Stimulated activated CD4-positive, alpha-beta T cell treated with anti-CD3 and anti-CD28 coated beads, Interleukin-2, amount 100 ng/mL, for 48 hours (primary cell): ENCODE results near the gene AKAP8L.
"Not testable (repeated sequence)": the region's sequence is repeated elsewhere in the genome, so short reads cannot be mapped to it uniquely, and the experiment has no call there.

ENCODE experiments used
- DNase-seq, 2 donors: peaks; one replicate each; pipeline ENCODE4 v3.0.0-alpha.2; 2020

AKAP8L gene

GRCh38 chr19:15417699-15418098 is 1.1 kb downstream of the AKAP8L start:
- no peak for DNase-seq

- DNase-seq = no peak
These were observed 6.0 kb downstream of the AKAP8L start for GRCh38 chr19:15412832-15413231.

DNA sequence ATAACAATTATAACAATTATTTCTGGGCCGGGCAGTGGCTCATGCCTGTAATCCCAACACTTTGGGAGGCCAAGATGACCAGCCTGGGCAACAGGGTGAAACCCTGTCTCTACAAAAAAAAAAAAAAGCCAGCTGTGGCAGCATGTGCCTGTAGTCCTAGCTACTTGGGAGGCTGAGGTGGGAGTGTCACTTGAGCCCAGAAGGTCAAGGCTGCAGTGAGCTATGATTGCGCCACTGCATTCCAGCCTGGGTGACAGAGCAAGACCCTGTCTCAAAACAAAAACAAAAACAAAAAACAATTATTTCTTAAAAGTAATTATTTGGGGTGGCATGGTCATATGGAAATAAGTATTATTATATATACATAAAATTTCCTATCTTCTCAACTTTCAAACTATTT is 7.4 kb downstream of the AKAP8L start:
- not testable (repeated sequence) for DNase-seq

DNA sequence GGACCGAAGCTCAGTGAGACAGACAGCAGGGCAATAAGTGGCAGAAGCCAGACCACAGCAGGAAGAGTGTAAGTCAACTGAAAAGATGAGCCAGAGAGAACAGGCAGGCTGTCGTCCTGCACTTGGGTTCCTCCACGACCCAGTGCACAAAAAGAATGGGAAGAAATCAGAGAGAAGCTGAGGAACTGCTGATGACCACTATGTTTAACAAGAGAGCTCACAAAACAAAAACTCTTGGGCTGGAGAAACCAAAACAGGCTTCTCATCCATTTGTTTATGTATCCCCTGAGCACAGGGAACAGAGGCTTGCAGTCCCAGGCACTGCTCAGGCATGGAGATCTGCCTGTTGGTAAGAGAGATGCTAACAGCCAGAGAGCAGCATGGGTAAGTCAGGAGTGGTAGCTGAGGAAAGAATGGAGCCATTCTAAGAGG is 14.0 kb downstream of the AKAP8L start:
- no peak for DNase-seq

GRCh38 chr19:15404097-15404779 is 14.6 kb downstream of the AKAP8L start:
- no peak for DNase-seq

DNA sequence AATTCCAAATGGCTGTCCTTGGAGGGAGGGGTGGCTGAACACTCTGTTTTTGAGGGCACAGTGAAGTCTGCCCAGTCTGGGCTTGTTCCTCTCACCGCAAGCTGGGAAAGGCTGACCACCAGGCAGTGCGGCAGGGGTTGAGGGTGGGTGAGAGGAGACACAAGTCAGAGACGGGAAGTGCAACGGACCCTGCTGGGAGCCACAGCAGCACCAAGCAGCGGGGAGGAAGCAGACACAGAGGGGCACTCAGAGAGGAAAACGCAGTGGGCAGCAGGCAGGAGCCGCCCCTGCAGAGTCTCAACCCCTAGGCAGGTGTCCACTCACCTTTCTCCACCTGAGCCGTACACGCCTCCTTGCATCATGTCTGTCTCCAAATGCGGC is 15.6 kb downstream of the AKAP8L start:
- DNase-seq = no peak

- DNase-seq = no peak
These were observed 16.2 kb downstream of the AKAP8L start for GRCh38 chr19:15402411-15403150.

- no peak for DNase-seq
These were observed 17.4 kb downstream of the AKAP8L start for GRCh38 chr19:15401397-15401710.

DNA sequence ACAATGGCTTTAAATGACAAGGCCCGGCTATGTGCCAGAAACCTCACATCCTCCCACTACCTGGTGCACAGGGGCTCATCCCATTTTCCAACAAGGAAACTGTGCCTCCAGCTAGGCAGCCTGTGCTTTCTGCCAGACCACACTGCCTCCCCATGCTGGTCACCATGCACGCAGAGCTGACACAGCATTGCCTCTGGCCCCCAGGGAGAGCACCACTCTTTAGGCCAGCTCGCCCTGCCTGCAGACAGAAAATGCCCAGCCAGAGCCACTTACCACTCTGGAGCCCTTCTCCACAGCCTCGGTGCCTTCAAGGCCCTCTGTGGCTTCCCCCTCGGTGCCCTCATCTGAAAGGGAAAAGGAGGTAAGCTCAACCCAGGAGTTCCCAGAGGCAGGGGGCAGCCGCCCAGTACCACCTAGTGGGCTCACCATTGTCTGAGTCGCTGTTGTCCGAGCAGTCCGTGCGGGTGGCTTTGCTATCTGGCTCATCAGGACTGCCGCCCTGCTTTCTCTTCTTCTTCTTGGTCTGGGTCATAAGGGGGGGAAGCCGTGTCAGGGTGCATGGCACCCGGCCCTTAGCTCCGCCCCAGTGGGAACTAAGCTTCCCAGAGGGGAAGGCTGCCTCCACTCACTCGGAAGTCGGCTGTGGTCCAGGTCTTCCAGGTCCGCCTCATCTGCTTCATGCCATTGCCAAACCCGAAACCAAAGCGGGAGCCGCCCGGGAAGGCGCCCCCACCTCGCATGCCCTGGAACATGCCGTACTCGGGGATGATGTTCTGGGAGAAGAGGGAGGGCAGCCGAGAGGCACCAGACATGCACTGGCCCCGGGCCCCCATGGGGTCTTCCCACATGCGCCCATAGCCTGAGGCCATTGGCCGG is 18.0 kb downstream of the AKAP8L start:
- no peak for DNase-seq

GRCh38 chr19:15399635-15400034 is 19.2 kb downstream of the AKAP8L start:
- no peak for DNase-seq

DNA sequence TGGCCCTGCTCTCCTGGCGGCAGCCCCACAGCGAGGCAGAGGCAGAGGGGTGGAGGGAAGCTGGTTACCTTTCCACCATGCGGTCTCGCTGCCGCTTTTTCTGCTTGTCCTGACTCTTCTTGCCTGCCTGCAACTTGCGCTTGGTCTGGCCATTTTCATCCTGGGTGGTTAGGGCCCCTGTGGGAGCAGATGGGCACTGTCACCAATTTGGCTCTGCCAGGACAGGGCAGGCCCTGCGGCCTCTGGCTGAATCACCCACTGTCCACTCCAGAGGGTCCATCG is 19.6 kb downstream of the AKAP8L start:
- no peak for DNase-seq

DNA sequence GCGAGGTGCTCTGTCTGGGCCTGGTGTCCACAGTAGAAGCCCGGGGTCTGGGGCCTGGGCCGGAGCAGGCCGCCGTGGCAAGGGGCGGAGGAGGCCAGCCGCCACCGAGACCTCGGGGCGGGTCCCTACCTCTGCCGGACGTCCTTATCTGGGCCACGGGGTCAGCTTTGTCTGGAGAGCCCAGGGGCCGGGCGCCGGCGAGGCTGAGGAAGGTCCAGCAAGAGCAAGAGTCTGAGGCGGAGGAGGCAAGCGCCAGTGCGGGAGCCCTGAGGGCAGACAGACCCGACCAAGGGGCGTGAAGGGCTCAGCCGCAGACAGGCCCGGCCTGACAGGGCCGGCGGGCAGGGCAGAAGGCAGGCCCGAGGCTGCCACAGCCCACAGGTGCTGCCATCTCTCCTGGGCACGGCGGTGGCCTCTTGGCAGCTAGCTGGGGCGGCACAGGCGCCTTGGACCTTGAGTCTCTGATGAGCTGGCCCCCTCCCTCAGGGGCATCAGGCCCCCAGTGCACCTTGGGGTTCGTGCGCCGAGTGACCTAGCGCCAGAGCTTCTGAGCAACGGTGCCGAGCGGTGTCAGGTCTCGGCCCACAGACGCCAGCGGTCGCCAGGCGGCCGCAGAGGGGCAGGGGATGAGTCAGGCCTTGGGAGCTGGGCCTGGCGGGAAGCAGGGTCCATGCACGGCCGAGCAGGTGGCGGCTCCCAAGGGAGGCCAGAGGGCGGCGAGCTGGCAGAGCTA is 20.1 kb downstream of the AKAP8L start:
- no peak for DNase-seq

GRCh38 chr19:15397782-15398181 is 21.0 kb downstream of the AKAP8L start:
- DNase-seq = no peak

GRCh38 chr19:15397236-15397635 is 21.6 kb downstream of the AKAP8L start:
- DNase-seq = no peak

DNA sequence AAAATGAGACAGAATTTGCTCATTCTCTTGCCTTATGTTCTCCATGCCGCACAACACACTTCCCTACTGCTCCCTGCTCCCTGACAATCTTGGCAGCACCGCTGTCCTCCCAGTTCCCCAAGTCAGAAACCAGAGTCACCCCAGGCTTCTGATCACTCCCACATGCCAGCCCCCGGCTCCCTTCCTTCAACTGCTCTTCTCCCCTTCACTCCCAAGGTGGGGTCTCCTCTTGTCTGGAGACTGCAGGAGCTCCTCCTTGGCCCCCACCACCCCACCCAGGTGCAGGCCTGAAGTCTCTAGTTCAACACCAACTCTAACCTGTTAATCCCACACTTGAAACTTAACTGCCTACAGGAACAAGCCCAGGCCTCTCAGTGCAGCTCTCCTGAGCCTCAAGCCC is 22.4 kb downstream of the AKAP8L start:
- no peak for DNase-seq

DNA sequence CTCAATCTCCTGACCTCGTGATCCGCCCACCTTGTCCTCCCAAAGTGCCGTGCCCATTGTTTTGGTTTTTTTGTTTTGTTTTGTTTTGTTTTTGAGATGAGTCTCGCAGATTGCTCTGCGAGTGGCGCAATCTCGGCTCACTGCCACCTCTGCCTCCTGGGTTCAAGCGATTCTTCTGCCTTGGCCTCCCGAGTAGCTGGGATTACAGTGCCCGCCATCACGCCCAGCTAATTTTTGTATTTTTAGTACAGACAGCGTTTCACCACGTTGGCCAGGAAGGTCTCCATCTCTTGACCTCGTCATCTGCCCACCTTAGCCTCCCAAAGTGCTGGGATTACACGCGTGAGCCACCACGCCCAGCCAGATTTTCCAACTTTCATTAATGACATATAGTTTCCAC is 23.5 kb downstream of the AKAP8L start:
- DNase-seq = not testable (repeated sequence)

GRCh38 chr19:15394426-15394825 is 24.4 kb downstream of the AKAP8L start:
- no peak for DNase-seq

DNA sequence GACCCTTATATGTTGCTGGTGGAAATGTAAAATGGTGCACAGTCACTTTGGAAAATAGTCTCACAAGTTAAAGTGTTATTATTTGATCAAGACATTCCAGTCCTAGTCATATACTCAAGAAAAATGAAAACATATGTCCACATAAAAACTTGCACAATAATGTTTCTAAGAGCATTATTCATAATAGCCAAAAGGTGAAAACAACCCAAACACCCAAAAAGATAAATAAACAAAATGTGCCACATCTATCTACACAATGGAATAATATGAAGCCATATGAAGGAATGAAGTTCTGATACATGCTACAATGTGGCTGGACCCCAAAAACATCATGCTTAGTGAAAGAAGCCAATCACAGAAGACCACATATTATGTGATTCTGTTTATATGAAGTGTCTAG is 24.8 kb downstream of the AKAP8L start:
- no peak for DNase-seq

- DNase-seq = no peak
These were observed 28.0 kb downstream of the AKAP8L start for GRCh38 chr19:15390814-15391213.

- no peak for DNase-seq
These were observed 36.9 kb downstream of the AKAP8L start for GRCh38 chr19:15381864-15382263.

- no peak for DNase-seq
These were observed 37.4 kb downstream of the AKAP8L start for GRCh38 chr19:15381429-15381828.

DNA sequence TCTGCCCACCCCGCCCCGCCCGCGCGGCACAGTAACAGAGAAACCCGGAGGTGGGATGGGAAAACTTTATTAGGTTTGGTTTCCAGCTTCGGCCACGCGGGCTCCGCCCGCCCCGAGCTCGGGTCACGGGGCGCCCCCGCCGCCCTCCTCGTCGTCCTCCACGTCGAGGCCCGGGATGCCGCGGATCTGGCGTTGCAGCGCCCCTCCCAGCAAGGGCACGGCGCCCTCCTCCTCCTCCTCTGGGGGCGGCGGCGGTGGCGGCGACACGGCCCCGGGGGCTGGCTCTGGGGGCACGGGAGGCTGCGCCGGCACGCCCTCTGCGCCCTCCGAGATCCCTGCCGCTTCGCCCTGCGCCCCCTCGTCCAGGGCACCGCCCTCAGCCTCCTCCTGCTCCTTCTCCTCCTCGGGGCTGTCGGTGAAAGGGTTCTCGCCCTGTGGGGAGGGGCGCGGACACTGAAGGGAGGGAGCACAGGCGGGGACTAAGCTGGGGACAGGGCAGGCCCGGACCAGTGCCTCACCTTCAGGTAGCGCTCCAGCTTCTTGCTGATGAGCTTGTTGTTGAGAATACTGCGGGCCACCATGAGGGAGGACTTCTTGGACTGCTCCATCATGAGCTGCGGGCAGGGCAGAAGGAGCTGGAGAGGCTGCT is 38.7 kb downstream of the AKAP8L start:
- peak; percentile 33 to 45 for DNase-seq
